Colonic mucosa (tissue), 4 donors: ENCODE measurements around the gene DPEP2NB. TPM values are rescaled to one million over a fixed set of nuclear protein-coding genes. Genes with fewer than 3 reads are reported as not detected.
"Not testable (repeated sequence)": the region's sequence is repeated elsewhere in the genome, so short reads cannot be mapped to it uniquely, and the experiment has no call there.

ENCODE experiments used
- DNase-seq: peaks from one replicate; pipeline ENCODE4 v3.0.0-alpha.2; 2020
- H3K27ac ChIP-seq: fragments of 200-600 bp; one replicate; pipeline ENCODE4 v1.8.0; 2021
- H3K27me3 ChIP-seq: fragments of 200-600 bp; one replicate; pipeline ENCODE4 v1.8.0; 2021
- H3K36me3 ChIP-seq: fragments of 200-600 bp; one replicate; pipeline ENCODE4 v1.8.0; 2021
- H3K4me1 ChIP-seq: fragments of 200-600 bp; one replicate; pipeline ENCODE4 v1.8.0; 2021; ENCODE audit warnings: mild to moderate bottlenecking
- H3K4me3 ChIP-seq: fragments of 200-600 bp; one replicate; pipeline ENCODE4 v1.8.0; 2021
- H3K9ac ChIP-seq, 2 donors: one replicate each; pipeline ENCODE4 v1.7.0; 2013; ENCODE audit warnings: control low read depth in 2 of 2, low read depth in 2 of 2, low read length in 2 of 2
- H3K9me3 ChIP-seq: fragments of 200-600 bp; one replicate; pipeline ENCODE4 v1.8.0; 2021
- intact Hi-C: fragments of 100-400 bp; cut with DNase I; formaldehyde crosslinking; loops from one replicate; pipeline ENCODE4 v1.14.1; 2022
- total RNA-seq, 2 donors: library from RNA; stranded (reverse); fragmentation: NEBNext Ultra II Directional in 1 of 2; extraction: Animal tissue kit (Norgen Biotek cat#: 25700) in 1 of 2; gene quantifications; one replicate each; pipeline ENCODE4 v1.2.1, GENCODE V29; 2021
- TF ChIP-seq, protein P1 (sequence below): fragments of 200-600 bp; IDR thresholded peaks from one replicate; pipeline ENCODE4 v1.8.0; 2022; ENCODE audit warnings: antibody characterized with exemption, mild to moderate bottlenecking
- donor health status: healthy.
- donor health status: DM: no; HTN: no; CAD: no.
- donor health status: DM: no; HTN: no; CAD: no.

Gene DPEP2NB
- total RNA-seq, 2 donors from 2014 or later, result not detected

DNA sequence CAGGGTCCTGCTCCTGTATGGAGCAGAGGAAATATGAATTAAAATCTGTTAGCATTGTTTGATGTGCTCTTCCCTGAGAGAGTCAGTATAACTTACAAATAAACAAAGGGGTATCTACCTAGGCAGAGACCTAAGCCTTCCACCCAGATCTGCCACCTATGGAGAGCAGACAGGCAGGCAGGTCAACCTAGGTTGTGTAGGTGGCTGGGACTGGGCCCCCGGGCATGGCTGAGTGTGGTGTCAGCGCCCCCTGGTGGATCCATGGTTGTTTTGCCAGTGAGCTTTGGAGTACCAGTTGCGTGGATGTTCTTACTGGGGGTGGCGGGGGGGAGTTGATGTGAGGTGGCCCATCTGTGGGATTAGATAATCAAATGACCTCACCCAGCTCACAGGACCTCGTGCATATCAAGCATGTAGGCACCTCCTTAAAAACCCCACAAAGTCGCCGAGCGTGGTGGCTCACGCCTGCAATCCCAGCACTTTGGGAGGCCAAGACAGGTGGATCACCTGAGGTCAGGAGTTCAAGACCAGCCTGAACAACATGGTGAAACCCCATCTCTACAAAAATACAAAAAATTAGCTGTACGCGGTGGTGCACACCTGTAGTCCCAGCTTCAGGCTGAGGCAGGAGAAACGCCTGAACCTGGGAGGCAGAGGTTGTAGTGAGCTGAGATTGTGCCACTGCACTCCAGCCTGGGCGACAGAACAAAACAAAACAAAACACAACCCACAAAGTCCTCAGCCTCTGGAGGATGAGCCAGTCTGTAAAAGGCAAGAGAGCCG is 25.0 kb upstream of the DPEP2NB start:
- Histone ChIP-seq H3K27ac (no peak overlapping the region), H3K9me3 (no peaks in the 10 kb centered on the region), H3K36me3 (no peaks in the 10 kb centered on the region), H3K4me3 (no peak overlapping the region), H3K4me1 (no peaks in the 10 kb centered on the region), H3K9ac (no peak overlapping the region), H3K27me3 (no peaks in the 10 kb centered on the region)
- intact Hi-C loops, result loop anchor here (5.0 kb wide), 1 partner anchor 48 kb away; no protein-coding TSS in a partner anchor
- TF ChIP-seq, protein P1, sequence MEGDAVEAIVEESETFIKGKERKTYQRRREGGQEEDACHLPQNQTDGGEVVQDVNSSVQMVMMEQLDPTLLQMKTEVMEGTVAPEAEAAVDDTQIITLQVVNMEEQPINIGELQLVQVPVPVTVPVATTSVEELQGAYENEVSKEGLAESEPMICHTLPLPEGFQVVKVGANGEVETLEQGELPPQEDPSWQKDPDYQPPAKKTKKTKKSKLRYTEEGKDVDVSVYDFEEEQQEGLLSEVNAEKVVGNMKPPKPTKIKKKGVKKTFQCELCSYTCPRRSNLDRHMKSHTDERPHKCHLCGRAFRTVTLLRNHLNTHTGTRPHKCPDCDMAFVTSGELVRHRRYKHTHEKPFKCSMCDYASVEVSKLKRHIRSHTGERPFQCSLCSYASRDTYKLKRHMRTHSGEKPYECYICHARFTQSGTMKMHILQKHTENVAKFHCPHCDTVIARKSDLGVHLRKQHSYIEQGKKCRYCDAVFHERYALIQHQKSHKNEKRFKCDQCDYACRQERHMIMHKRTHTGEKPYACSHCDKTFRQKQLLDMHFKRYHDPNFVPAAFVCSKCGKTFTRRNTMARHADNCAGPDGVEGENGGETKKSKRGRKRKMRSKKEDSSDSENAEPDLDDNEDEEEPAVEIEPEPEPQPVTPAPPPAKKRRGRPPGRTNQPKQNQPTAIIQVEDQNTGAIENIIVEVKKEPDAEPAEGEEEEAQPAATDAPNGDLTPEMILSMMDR, result peak; percentile 71
- DNase-seq, result peak; percentile 88

DNA sequence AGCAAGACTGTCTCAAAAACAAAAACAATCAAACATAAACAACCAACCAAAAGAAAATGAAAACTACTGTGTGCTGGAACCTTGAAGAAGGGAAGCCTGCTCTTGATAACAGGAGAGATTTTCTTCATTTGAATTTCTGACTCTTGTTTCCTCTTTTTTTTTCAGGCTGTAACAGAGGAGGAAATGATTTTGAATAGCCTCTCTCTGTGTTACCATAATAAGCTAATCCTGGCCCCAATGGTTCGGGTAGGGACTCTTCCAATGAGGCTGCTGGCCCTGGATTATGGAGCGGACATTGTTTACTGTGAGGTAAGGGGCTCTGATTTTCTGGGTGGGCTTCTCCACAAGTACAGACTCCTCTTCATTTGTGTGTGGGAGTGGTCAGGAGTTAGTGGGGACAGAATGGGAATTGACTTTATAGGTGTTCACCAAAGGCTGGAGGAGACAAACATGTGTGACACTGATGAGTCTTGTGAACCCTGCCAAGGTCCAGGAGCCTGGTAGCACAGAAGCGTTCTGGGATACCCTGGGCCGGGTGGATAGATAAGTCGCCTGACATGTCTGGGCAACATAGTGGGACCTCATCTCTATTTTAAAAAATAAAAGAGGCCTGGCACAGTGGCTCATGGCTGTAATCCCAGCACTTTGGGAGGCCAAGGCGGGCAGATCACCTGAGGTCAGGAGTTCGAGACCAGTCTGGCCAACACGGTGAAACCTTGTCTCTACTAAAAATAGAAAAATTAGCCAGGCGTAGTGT is 22.3 kb upstream of the DPEP2NB start:
- no peaks in the 10 kb centered on the region for H3K27me3 ChIP-seq
- no peak for DNase-seq
- H3K9ac ChIP-seq, result no peak overlapping the region
- intact Hi-C loops, result no loop called here
- H3K4me3 ChIP-seq, result no peak overlapping the region
- H3K4me1 ChIP-seq, result no peaks in the 10 kb centered on the region
- H3K9me3 ChIP-seq, result no peaks in the 10 kb centered on the region
- H3K27ac ChIP-seq, result no peak overlapping the region
- no peaks in the 10 kb centered on the region for H3K36me3 ChIP-seq
- TF ChIP-seq, protein P1, result no peak

DNA sequence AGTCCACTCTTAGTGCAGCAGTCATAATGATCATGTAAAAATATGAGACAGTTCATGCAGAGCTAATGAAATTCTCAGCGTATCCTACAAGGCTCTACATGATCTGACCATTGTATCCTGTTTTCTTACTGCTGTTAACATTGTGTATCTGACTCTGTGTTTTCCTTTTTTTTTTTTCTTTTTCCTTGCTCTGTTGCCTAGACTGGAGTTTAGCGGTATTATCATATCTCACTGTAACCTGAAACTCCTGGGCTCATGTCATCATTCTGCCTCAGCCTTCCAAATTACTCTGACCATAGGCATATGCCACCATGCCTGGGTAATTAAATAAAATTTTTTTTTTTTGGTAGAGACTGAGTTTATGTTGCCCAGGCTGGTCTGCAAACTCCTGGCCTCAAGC is 19.5 kb upstream of the DPEP2NB start:
- H3K27me3 ChIP-seq, result no peaks in the 10 kb centered on the region
- no peaks in the 10 kb centered on the region for H3K9me3 ChIP-seq
- no peak overlapping the region for H3K27ac ChIP-seq
- no peak overlapping the region for H3K9ac ChIP-seq
- no peak for DNase-seq
- no peaks in the 10 kb centered on the region for H3K36me3 ChIP-seq
- H3K4me3 ChIP-seq, result no peak overlapping the region
- TF ChIP-seq, protein P1, result no peak
- intact Hi-C loops, result no loop called here
- H3K4me1 ChIP-seq, result no peaks in the 10 kb centered on the region

DNA sequence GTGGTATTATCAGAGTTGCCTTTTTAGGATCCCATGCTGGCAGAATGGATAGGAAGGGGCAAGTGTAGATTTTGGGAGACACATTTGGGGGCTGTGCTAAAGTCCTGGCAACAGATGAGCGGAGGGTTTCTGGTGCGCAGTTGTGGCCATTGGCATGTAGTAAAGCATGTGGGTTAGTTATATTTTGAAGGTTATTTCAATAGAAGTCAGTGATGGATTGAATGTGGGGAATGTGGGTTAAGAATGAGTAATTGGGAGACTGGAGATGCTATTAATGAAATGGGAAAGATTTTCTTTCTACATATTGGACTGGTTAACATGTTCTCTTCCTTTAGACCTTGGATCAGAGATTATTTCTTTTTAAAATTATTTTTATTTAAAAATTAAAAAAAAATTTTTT is 17.4 kb upstream of the DPEP2NB start:
- no peak overlapping the region for H3K9ac ChIP-seq
- intact Hi-C loops, result no loop called here
- TF ChIP-seq, protein P1, result no peak
- no peaks in the 10 kb centered on the region for H3K9me3 ChIP-seq
- DNase-seq, result no peak
- H3K36me3 ChIP-seq, result no peaks in the 10 kb centered on the region
- H3K27me3 ChIP-seq, result no peaks in the 10 kb centered on the region
- H3K4me1 ChIP-seq, result no peaks in the 10 kb centered on the region
- no peak overlapping the region for H3K4me3 ChIP-seq
- no peak overlapping the region for H3K27ac ChIP-seq

DNA sequence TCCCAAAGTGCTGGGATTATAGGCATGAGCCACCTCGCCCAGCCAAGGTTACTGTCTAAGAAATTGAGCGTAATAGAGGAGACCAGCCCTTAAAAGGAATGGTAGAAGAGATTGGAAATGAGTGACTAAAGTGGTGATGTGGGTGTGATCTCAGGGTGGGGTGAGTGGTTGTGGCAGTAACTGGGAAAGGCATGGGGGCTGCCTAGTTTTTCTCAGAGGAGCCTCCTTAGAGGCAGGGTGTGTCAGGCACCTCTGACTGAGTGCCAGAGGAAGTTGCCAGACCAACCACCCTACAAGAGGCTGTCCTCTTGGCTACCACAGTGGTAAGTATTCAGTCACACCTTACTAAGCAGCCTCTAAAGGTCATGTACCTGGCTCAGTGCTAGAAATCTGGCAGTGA is 16.2 kb upstream of the DPEP2NB start:
- intact Hi-C loops, result no loop called here
- no peaks in the 10 kb centered on the region for H3K4me1 ChIP-seq
- H3K36me3 ChIP-seq, result no peaks in the 10 kb centered on the region
- no peak overlapping the region for H3K9ac ChIP-seq
- H3K9me3 ChIP-seq, result no peaks in the 10 kb centered on the region
- H3K4me3 ChIP-seq, result no peak overlapping the region
- TF ChIP-seq, protein P1, result no peak
- H3K27me3 ChIP-seq, result no peaks in the 10 kb centered on the region
- H3K27ac ChIP-seq, result no peak overlapping the region
- peak; percentile 26 for DNase-seq

DNA sequence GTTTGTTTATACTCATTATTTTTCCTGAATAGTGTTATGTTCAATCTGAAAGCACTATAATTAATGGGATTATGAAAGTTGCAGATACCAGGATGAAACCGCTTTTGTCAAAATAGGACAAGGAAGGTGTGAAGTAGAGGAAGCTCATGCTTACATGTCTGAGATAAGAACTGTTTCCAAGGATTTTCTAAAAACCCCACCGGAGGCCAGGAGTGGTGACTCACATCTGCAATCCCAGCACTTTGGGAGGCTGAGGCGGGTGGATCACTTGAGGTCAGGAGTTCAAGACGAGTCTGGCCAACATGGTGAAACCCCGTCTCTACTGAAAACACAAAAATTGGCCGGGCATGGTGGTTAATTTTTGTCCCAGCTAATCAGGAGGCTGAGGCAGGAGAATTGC is 14.4 kb upstream of the DPEP2NB start:
- H3K9ac ChIP-seq, intact Hi-C loops, H3K9me3 ChIP-seq, H3K4me1 ChIP-seq, H3K36me3 ChIP-seq, H3K27me3 ChIP-seq, DNase-seq, H3K4me3 ChIP-seq, H3K27ac ChIP-seq: not testable (repeated sequence)
